DOHH2 (cell line): ENCODE results near the gene ALDH1B1.

ENCODE experiments used
- H3F3A ChIP-seq: fragments of 200-600 bp; sonication (generic), shearing (Covaris generic); 2 replicates; pipeline ENCODE4 v1.6.0; 2016; ENCODE audit warnings: antibody characterized with exemption, mild to moderate bottlenecking; ENCODE audit not compliant: control insufficient read depth, insufficient read depth
- H3K27ac ChIP-seq: fragments of 200-600 bp; sonication (generic); 2 replicates; pipeline ENCODE4 v1.5.1; 2014; ENCODE audit warnings: low read depth, mild to moderate bottlenecking, low read length, moderate library complexity
- H3K27me3 ChIP-seq: fragments of 200-600 bp; sonication (generic); 2 replicates; pipeline ENCODE4 v1.6.1; 2014; ENCODE audit warnings: mild to moderate bottlenecking, low read length, mixed read lengths; ENCODE audit not compliant: control insufficient read depth
- H3K36me3 ChIP-seq: fragments of 200-600 bp; sonication (generic); 2 replicates; pipeline ENCODE4 v1.6.1; 2014; ENCODE audit warnings: mild to moderate bottlenecking, low read length, moderate library complexity, mixed read lengths; ENCODE audit not compliant: control insufficient read depth
- H3K4me1 ChIP-seq: fragments of 200-600 bp; sonication (generic); 2 replicates; pipeline ENCODE4 v1.6.1; 2014; ENCODE audit warnings: mild to moderate bottlenecking, low read length, mixed read lengths; ENCODE audit not compliant: control insufficient read depth
- H3K4me2 ChIP-seq: fragments of 200-600 bp; sonication (generic); 2 replicates; pipeline ENCODE4 v1.6.0; 2014; ENCODE audit warnings: mild to moderate bottlenecking, low read length, moderate library complexity
- H3K4me3 ChIP-seq: fragments of 200-600 bp; sonication (generic); 2 replicates; pipeline ENCODE4 v1.5.1; 2014; ENCODE audit warnings: mild to moderate bottlenecking, low read length, mixed read lengths
- H3K79me2 ChIP-seq: fragments of 200-600 bp; sonication (generic); 2 replicates; pipeline ENCODE4 v1.6.1; 2014; ENCODE audit warnings: mild to moderate bottlenecking, low read length, mixed read lengths; ENCODE audit not compliant: control insufficient read depth
- H3K9me2 ChIP-seq: fragments of 200-600 bp; sonication (generic); replicated peaks from 2 replicates; pipeline ENCODE4 v1.6.1; 2014; ENCODE audit warnings: mild to moderate bottlenecking, low read length, mixed read lengths; ENCODE audit not compliant: control insufficient read depth
- H3K9me3 ChIP-seq: fragments of 200-600 bp; sonication (generic); 2 replicates; pipeline ENCODE4 v1.6.1; 2014; ENCODE audit warnings: antibody characterized with exemption, low read length, mixed read lengths; ENCODE audit not compliant: control insufficient read depth, insufficient read depth
- H4K20me1 ChIP-seq: fragments of 200-600 bp; sonication (generic); 2 replicates; pipeline ENCODE4 v1.6.0; 2014; ENCODE audit warnings: low read depth, mild to moderate bottlenecking, antibody characterized with exemption, low read length, moderate library complexity; ENCODE audit not compliant: control insufficient read depth, insufficient read depth
- EZH2phosphoT487 ChIP-seq: fragments of 200-600 bp; sonication (generic); IDR thresholded peaks from 2 replicates; pipeline ENCODE4 v1.6.1; 2017; ENCODE audit warnings: borderline replicate concordance, mild to moderate bottlenecking, antibody characterized with exemption, low read length, moderate library complexity, mixed read lengths
- TF ChIP-seq, protein P1 (sequence below): fragments of 200-600 bp; sonication (generic); IDR thresholded peaks from one replicate; pipeline ENCODE4 v1.5.1; 2014; ENCODE audit warnings: antibody characterized with exemption, mild to moderate bottlenecking, low read depth, low read length; ENCODE audit not compliant: poor library complexity, severe bottlenecking

Gene ALDH1B1

GRCh38 chr9:38390851-38391250 is 1.7 kb upstream of the ALDH1B1 start:
- peaks cover 7% of the 10 kb centered on the region for H3K79me2 ChIP-seq
- TF ChIP-seq EZH2phosphoT487: no peak
- TF ChIP-seq, protein P1, sequence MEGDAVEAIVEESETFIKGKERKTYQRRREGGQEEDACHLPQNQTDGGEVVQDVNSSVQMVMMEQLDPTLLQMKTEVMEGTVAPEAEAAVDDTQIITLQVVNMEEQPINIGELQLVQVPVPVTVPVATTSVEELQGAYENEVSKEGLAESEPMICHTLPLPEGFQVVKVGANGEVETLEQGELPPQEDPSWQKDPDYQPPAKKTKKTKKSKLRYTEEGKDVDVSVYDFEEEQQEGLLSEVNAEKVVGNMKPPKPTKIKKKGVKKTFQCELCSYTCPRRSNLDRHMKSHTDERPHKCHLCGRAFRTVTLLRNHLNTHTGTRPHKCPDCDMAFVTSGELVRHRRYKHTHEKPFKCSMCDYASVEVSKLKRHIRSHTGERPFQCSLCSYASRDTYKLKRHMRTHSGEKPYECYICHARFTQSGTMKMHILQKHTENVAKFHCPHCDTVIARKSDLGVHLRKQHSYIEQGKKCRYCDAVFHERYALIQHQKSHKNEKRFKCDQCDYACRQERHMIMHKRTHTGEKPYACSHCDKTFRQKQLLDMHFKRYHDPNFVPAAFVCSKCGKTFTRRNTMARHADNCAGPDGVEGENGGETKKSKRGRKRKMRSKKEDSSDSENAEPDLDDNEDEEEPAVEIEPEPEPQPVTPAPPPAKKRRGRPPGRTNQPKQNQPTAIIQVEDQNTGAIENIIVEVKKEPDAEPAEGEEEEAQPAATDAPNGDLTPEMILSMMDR: no peak
- H3K4me2 ChIP-seq: no peak overlapping the region
- H3K9me2 ChIP-seq: no peaks in the 10 kb centered on the region
- peaks cover 19% of the 10 kb centered on the region for H3K27me3 ChIP-seq
- H4K20me1 ChIP-seq: no peaks in the 10 kb centered on the region
- H3F3A ChIP-seq: no peaks in the 10 kb centered on the region
- H3K4me3 ChIP-seq: no peak overlapping the region
- no peaks in the 10 kb centered on the region for H3K36me3 ChIP-seq
- H3K4me1 ChIP-seq: peaks cover 12% of the 10 kb centered on the region
- H3K27ac ChIP-seq: no peak overlapping the region
- no peaks in the 10 kb centered on the region for H3K9me3 ChIP-seq

DNA sequence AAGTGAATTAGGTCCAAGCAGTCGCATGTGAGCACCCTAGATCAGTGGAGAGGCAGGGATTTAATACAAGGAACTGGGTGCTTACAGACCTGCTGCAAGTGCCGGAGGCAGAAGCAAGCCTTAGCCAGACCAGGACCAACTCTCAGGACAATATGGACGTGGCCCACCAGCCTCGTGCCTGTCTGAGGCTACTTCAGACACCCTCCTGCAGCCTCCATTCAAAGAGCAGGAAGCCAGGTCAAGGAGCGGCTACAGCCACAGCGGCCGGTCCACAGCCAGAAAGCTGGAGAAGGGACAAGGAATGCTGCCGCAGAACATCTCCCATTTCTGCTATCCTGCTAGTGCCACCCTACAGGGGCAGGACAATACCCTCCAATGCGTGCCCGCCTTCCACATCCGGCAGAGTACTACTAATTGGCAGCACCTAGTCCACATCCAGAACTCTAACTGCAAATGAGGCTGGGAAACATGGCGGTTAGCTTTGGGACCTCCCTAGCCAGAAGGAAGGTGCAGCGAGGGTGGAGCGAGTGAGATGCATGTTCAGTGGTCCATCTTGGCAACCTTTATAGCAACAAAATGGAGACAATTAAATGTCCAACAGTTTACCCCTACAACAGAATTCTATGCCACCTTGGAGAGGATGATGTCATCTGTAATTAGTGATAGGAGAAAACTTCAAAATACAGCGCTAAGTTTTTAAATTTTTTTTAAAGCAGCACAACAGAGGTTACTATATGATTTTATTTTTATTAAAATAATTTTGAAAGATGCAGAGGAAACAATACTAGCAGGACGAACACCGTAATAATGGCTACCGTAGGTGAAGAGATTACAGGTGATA is 1.0 kb upstream of the ALDH1B1 start:
- H3K4me3 ChIP-seq: no peak overlapping the region
- H3K9me3 ChIP-seq: no peaks in the 10 kb centered on the region
- H3K9me2 ChIP-seq: no peaks in the 10 kb centered on the region
- H3K4me2 ChIP-seq: peak overlapping the region; percentile 95
- no peak overlapping the region for H3K27ac ChIP-seq
- no peak for TF ChIP-seq EZH2phosphoT487
- TF ChIP-seq, protein P1: no peak
- peaks cover 3% of the 10 kb centered on the region; the same call in 1 of the 2 replicates for H3K36me3 ChIP-seq
- peaks cover 7% of the 10 kb centered on the region for H3K79me2 ChIP-seq
- H4K20me1 ChIP-seq: no peaks in the 10 kb centered on the region
- H3K27me3 ChIP-seq: peaks cover 19% of the 10 kb centered on the region
- H3K4me1 ChIP-seq: peaks cover 12% of the 10 kb centered on the region
- H3F3A ChIP-seq: no peaks in the 10 kb centered on the region

GRCh38 chr9:38393128-38393796 is 760 bp downstream of the ALDH1B1 start:
- H3K4me2 ChIP-seq: peak overlapping the region; percentile 95
- H4K20me1 ChIP-seq: no peaks in the 10 kb centered on the region
- no peaks in the 10 kb centered on the region for H3K9me3 ChIP-seq
- H3K4me3 ChIP-seq: peak overlapping the region; percentile 93
- peaks cover 19% of the 10 kb centered on the region for H3K27me3 ChIP-seq
- no peaks in the 10 kb centered on the region for H3K9me2 ChIP-seq
- TF ChIP-seq, protein P1: peak; percentile 15
- TF ChIP-seq EZH2phosphoT487: no peak
- H3F3A ChIP-seq: no peaks in the 10 kb centered on the region
- peaks cover 12% of the 10 kb centered on the region for H3K4me1 ChIP-seq
- H3K36me3 ChIP-seq: peaks cover 9% of the 10 kb centered on the region
- H3K79me2 ChIP-seq: peaks cover 7% of the 10 kb centered on the region
- no peak overlapping the region for H3K27ac ChIP-seq
